Measurements from ENCODE around the gene LRIG2. TPM values are rescaled to one million over a fixed set of nuclear protein-coding genes. Genes with fewer than 3 reads are reported as not detected.

The LRIG2 gene
- total and polyA plus RNA-seq, 2 donors from 2014 or later, result 3.6 to 17.4 TPM

DNA sequence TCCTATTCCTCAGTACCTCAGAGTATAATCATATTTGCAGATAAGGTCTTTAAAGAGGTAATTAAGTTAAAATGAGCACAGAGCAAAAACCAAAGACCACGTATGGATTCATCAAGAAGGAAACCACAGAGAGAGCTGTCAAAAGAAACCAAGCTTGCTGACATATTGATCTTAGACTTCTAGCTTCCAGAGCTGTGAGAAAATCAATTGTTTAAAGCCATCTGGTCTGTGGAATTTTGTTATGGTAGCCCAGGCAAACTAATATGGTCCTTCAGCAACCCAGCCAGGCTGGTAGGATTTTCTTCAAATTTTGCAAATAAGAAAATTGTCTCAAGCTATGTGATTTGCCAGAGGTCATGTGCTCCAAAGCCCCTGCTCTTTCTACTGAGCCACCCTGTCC lies 62.5 kb downstream of the LRIG2 start:
- FAIRE-seq (no peak), DNase-seq (no peak)
- no peaks in the 10 kb centered on the region for H3K9me3 ChIP-seq (ENCODE audit: control insufficient read depth in 2 of 3, insufficient read depth in 1 of 3, low read length in 3 of 3)
- no peak overlapping the region for H3K4me3 ChIP-seq (ENCODE audit: low read length in 3 of 3)
- intact Hi-C loops (cut with DNase I), result loop anchor here (10.0 kb wide), 1 partner anchor 529 kb away; no protein-coding TSS in a partner anchor
- no peaks in the 10 kb centered on the region for H3K4me1 ChIP-seq (ENCODE audit: control insufficient read depth in 2 of 3, insufficient read depth in 2 of 3, low read depth in 1 of 3, low read length in 3 of 3)
- H3K9ac ChIP-seq (ENCODE audit: low read length in 3 of 3), result no peak overlapping the region
- no peak for TF ChIP-seq CTCF (IDR thresholded peaks at IDR 0.05; ENCODE audit: borderline replicate concordance, extremely low read depth, insufficient read depth)
- no peaks in the 10 kb centered on the region for H3K36me3 ChIP-seq (ENCODE audit: control insufficient read depth in 2 of 3, insufficient read depth in 3 of 3, low read length in 3 of 3)
- no peaks in the 10 kb centered on the region for H3K27me3 ChIP-seq (ENCODE audit: control insufficient read depth, insufficient read depth, low read length)
- no peak overlapping the region for H3K27ac ChIP-seq (ENCODE audit: low read depth in 2 of 2, low read length in 2 of 2)

DNA sequence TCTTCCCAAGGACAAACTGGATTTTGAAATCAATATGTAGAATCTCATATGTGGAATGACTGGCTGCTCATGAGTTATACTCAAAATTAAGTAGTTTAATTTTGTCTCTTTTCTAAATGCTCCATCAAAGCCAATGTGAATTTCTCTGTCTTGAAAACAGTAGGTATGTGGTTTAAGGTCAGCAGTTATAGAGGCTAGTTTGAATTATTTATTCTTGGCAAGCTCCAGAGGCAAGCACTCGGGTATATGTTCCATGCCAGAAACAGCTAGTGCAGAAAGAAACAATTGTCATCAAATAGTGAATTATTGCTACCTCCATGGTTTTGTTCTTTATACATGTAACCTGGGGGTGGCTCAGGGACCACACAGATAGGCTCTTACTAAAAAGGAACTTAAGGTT lies 63.5 kb downstream of the LRIG2 start:
- DNase-seq, result no peak
- intact Hi-C loops (cut with DNase I), result loop anchor here (10.0 kb wide), 1 partner anchor 528 kb away; no protein-coding TSS in a partner anchor
- Histone ChIP-seq H3K27ac (ENCODE audit: low read depth in 2 of 2, low read length in 2 of 2) (no peak overlapping the region), H3K27me3 (ENCODE audit: control insufficient read depth, insufficient read depth, low read length) (no peaks in the 10 kb centered on the region), H3K9me3 (ENCODE audit: control insufficient read depth in 2 of 3, insufficient read depth in 1 of 3, low read length in 3 of 3) (no peaks in the 10 kb centered on the region), H3K9ac (ENCODE audit: low read length in 3 of 3) (no peak overlapping the region), H3K4me3 (ENCODE audit: low read length in 3 of 3) (no peak overlapping the region), H3K36me3 (ENCODE audit: control insufficient read depth in 2 of 3, insufficient read depth in 3 of 3, low read length in 3 of 3) (no peaks in the 10 kb centered on the region), H3K4me1 (ENCODE audit: control insufficient read depth in 2 of 3, insufficient read depth in 2 of 3, low read depth in 1 of 3, low read length in 3 of 3) (peaks cover 0 to 5% (median 4%) of the 10 kb centered on the region in 3 donors)
- no peak for FAIRE-seq
- no peak for TF ChIP-seq CTCF (IDR thresholded peaks at IDR 0.05; ENCODE audit: borderline replicate concordance, extremely low read depth, insufficient read depth)

DNA sequence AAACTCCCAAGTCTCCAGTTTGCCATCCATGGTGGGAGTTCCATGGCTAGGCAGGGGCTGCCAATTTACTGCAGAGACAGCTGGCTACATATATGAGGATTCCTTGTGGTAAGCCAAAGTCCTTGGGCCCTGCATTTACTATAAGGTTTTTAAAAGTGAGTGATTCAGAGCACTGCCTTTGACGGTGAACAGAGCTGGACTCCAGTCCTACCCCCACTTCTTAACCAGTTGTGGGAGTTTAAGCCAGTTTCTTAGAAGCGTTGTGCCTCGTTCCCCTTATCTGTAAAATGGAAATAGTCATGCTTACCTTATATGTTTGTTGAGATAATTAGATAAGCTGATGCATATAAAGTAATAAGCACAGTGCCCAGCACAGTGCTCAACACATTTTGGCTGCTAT lies 64.6 kb downstream of the LRIG2 start:
- TF ChIP-seq CTCF (IDR thresholded peaks at IDR 0.05; ENCODE audit: borderline replicate concordance, extremely low read depth, insufficient read depth), result no peak
- no peaks in the 10 kb centered on the region for H3K27me3 ChIP-seq (ENCODE audit: control insufficient read depth, insufficient read depth, low read length)
- intact Hi-C loops (cut with DNase I), result loop anchor here (10.0 kb wide), 1 partner anchor 527 kb away; no protein-coding TSS in a partner anchor
- peaks cover 0 to 6% (median 4%) of the 10 kb centered on the region in 3 donors for H3K4me1 ChIP-seq (ENCODE audit: control insufficient read depth in 2 of 3, insufficient read depth in 2 of 3, low read depth in 1 of 3, low read length in 3 of 3)
- DNase-seq (no peak), FAIRE-seq (no peak)
- H3K36me3 ChIP-seq (ENCODE audit: control insufficient read depth in 2 of 3, insufficient read depth in 3 of 3, low read length in 3 of 3), result no peaks in the 10 kb centered on the region
- H3K4me3 ChIP-seq (ENCODE audit: low read length in 3 of 3), result no peak overlapping the region
- no peak overlapping the region for H3K9ac ChIP-seq (ENCODE audit: low read length in 3 of 3)
- H3K9me3 ChIP-seq (ENCODE audit: control insufficient read depth in 2 of 3, insufficient read depth in 1 of 3, low read length in 3 of 3), result no peaks in the 10 kb centered on the region
- H3K27ac ChIP-seq (ENCODE audit: low read depth in 2 of 2, low read length in 2 of 2), result no peak overlapping the region

DNA sequence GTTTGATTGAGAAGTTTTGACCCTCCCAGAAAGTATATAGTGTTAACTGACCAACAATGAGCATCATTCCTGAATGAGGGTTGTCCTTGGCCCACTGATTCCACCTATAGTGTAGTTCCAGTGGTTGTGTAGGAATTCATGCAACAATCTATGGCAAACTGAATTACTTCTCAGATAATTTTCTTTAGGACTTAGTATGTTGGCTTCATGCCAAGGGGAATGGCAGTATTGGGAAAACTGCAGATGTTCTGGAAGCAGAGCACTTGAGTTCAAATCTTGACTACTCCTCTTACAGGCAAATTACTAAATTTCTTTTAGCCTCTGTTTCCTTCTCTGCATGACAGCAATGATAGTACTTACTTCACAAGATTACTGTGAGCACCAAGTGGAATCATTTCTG lies 65.8 kb downstream of the LRIG2 start:
- intact Hi-C loops (cut with DNase I), result loop anchor here (10.0 kb wide), 1 partner anchor 526 kb away; no protein-coding TSS in a partner anchor
- Histone ChIP-seq H3K9me3 (ENCODE audit: control insufficient read depth in 2 of 3, insufficient read depth in 1 of 3, low read length in 3 of 3) (no peaks in the 10 kb centered on the region), H3K4me3 (ENCODE audit: low read length in 3 of 3) (no peak overlapping the region), H3K36me3 (ENCODE audit: control insufficient read depth in 2 of 3, insufficient read depth in 3 of 3, low read length in 3 of 3) (no peaks in the 10 kb centered on the region), H3K27ac (ENCODE audit: low read depth in 2 of 2, low read length in 2 of 2) (no peak overlapping the region), H3K4me1 (ENCODE audit: control insufficient read depth in 2 of 3, insufficient read depth in 2 of 3, low read depth in 1 of 3, low read length in 3 of 3) (peaks cover 0 to 11% (median 6%) of the 10 kb centered on the region in 3 donors), H3K9ac (ENCODE audit: low read length in 3 of 3) (no peak overlapping the region), H3K27me3 (ENCODE audit: control insufficient read depth, insufficient read depth, low read length) (no peaks in the 10 kb centered on the region)
- TF ChIP-seq CTCF (IDR thresholded peaks at IDR 0.05; ENCODE audit: borderline replicate concordance, extremely low read depth, insufficient read depth), result no peak
- FAIRE-seq, result no peak
- no peak for DNase-seq

Data from kidney (tissue), 14 donors.